Globus pallidus (tissue), 1 donor: ENCODE measurements around the gene PLXDC2.
A peak's percentile ranks its signal among the peaks of the same experiment; 100 is the strongest.
"Not testable (repeated sequence)": the region's sequence is repeated elsewhere in the genome, so short reads cannot be mapped to it uniquely, and the experiment has no call there.

Experiments used
- DNase-seq: peaks from one replicate; pipeline ENCODE4 v3.0.0-alpha.2; 2015; ENCODE audit warnings: low spot score

PLXDC2 gene

DNA sequence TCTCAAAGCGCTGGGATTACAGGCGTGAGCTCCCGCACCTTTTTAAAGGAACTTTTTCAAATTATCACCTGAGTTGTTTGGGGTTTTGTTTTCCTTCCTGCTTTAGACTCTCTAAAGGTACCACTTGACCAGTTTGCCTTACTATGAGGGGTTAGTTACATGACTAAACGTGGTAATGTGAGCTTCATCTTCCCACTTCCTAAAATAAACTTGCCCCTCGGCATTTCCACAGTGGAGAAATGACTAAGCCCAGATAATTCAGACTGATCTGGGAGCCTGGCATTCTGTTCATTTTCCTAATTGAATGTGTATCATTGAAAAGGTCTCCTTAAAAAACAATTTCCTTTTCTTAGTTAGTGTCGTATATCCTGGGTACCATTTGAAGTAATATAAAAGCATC is 163.4 kb downstream of the PLXDC2 start:
- no peak for DNase-seq

DNA sequence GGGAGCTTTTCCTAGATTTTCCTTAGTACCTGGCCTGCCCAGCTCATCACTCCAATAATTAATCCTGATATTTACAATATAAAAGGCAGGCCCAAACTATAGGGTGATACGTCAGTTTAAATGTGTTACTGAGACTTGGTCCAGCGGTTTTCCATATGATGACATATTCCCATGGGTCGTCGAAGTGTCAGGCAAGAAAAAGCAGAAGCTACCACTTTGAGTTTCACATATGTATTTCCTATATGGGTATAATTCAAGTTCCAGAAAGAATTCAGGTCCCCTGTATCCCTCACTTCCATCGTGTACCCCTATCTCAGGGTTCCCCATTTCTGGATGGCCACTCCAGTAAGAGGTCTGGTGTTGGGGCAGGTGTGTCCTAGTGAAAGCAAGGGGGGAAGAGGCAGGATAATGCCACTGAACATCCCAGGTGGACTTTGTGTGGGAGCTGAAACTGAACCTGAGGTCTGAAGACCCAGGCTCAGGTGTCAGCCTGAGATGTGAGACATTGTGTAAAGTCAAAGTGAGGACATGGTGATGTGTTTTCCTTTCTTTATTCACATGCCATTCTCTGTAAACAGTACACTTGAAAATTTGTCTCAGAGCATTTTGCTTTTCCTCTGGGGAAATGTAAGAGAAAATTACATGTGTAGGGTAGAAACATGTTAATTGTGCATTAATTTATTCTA is 167.8 kb downstream of the PLXDC2 start:
- no peak for DNase-seq

- DNase-seq: no peak
Observed at GRCh38 chr10:19985745-19986144, 169.5 kb downstream of the PLXDC2 start.

GRCh38 chr10:19986591-19986990 is 170.4 kb downstream of the PLXDC2 start:
- DNase-seq: no peak

DNA sequence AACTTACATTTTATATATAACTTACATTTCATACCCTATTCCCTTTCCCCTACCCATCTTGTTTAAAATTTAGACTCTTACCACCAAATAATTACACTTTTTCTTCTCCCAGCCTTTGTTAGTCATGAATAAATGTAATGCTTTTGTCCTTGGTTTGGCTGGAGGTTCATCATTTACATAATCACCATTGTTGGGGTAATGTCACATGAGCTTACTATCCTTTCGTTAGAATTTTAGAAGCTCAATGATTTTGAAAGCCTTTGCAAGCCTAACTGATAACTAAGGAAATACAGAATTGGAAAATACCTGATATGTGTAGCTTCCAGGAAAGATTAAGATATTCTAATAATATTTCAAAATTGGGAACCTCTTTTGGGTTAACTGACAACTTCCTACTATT is 171.7 kb downstream of the PLXDC2 start:
- DNase-seq: peak; percentile 76

DNA sequence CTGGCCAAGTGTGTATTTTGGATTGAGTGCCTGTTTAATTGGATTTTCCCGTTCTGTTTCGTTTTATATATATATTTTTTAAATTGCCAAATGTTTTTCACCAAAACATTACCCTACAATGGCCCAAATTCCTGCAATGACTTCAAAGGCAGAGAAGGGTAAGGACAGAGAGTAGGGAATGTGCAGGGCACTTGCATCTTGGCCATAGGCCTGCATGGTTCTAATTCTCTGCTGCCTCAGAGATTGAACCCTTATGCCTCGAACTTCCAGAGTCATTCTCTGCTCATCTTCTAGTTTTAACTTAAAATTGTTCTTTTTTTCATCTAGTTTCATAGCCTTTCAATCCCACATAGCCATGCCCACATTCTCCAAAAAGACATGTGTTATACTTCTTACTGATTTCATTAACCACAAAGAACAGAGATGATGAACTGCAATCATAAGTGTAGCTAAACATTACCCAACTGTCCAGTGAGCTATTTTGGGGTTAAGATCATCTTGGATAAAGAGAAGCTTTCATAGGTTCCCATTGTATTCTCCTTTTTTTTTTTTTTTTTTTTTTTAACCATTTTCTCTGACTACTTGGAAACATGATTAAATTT is 177.6 kb downstream of the PLXDC2 start:
- no peak for DNase-seq

GRCh38 chr10:19998482-19998881 is 182.2 kb downstream of the PLXDC2 start:
- no peak for DNase-seq

DNA sequence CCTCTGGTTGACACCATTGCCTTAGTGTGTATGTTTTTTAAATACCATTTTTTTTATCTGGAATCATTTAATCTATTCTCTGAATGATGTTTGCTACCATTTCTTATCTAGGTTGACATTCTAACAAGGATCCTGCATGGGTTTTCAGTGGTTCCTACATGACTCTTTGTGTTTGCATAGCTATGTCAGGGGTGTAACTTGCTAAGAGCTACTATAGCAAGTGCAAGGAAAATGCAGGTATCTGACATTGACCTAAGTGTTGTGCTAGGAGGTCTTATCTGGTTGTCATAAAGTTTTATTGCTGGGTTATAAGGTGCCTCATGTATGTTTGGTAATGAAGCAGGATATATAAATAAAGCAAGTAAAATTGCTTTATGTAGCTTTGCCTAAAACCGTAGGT is 183.2 kb downstream of the PLXDC2 start:
- no peak for DNase-seq

- DNase-seq: not testable (repeated sequence)
Observed at GRCh38 chr10:20002026-20002425, 185.8 kb downstream of the PLXDC2 start.

DNA sequence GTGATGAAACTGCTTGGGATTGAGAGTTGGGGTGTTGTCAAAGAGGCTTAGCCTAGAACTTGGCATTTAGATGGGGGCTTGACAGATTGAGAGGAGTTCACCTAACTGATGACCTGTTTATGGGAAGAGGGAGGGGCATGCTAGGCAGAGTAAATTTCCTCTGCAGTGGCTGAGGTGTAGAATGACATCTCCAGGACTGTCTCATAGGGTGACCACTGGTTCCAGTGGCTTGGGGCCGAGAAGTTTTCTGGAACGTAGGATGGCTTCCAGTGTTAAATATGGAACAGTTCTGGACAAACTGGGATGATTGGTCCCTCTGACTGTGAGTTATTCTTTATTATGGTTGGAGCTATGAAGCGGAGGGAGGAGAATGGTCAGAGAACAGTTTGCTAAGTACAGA is 186.4 kb downstream of the PLXDC2 start:
- DNase-seq: no peak

DNA sequence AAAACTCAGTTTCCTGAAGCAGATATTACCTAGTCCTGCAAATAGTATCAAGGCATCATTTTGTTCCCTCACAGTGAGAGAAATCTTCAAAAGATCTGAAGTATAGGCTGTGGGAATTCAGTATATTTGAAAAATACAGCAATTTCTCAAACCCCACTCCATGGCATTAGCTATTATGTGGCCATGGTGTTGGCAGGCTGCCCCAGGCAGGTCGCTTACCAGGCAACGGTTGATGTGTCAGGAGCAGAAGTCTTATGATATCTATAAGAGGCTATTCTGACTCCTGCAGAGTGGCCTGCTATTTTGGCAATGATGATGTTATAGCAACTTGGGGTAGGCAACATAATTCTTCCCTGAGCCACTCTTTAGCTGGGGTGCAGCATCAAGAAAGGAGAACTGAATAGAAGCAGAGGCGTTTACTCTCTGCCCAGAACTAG is 187.9 kb downstream of the PLXDC2 start:
- DNase-seq: peak; percentile 56

DNA sequence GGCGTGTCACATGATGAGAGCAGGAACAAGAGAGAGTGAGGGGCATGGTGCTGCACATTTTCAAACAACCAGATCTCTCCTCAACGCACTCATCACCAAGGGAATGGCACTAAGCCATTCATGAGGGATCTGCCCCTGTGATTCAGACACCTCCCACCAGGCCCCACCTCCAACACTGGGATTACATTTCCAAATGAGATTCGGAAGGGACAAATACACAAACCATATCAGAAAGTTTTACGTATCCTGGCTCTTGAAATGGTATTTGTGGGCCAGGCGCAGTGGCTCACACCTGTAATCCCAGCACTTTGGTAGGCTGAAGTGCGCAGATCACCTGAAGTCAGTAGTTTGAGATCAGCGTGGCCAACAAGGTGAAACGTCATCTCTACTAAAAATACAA is 189.4 kb downstream of the PLXDC2 start:
- no peak for DNase-seq

GRCh38 chr10:20006169-20006870 is 190.1 kb downstream of the PLXDC2 start:
- peak; percentile 83 for DNase-seq

- no peak for DNase-seq
Observed at GRCh38 chr10:20007426-20007825, 191.2 kb downstream of the PLXDC2 start.

DNA sequence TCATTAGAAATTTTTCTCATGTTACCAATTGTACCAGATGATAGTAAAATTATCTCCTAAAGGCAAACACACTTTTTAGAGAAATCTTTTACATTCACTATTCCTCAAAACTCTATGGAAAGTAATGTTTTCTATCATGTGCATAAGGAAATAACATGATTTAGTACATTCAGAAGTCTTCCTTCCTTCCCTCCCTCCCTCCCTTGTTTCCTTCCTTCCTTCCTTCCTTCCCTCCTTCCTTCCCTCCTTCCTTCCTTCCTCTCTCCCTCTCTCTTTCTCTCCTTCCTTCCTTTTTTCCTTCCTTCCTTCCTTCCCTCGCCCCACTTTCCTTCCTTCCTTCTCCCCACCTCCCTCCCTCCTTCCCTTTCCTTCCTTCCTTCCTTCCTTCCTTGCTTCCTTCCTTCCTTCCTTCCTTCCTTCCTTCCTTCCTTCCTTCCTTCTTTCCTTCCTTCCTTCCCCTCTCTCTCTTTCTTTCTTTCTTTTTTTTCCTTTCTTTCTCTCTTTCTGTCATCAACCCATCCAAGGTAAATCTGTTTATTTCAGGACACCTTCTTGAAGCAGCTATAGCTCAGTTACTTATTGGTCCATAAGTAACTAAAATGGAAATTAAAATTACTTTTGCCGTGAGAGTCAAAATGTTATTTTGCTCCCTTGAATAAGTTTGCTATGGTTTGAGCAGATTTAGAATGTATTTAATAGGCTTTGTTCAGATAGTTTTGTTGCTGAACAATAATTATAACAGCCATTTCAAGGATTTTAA is 197.9 kb downstream of the PLXDC2 start:
- no peak for DNase-seq

DNA sequence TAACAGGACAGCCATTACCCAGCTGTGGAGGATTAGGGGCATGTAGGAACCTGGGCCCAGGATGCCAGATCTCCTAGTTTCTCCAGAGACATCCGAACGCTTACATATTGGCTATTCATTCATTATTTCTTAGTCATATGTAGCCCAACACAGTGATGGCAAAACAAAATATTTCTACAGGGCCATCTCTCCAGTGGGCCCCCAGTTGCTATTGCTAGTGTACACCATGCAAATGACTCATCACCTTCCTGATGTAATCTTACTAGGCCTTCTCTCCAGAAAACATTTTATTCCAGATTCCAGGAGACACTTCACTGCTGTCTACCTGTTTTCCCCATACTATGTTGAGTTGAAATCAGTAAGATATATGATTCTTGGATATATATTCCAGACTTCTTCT is 201.7 kb downstream of the PLXDC2 start:
- DNase-seq: no peak

GRCh38 chr10:20020677-20021076 is 204.4 kb downstream of the PLXDC2 start:
- no peak for DNase-seq

GRCh38 chr10:20029523-20029922 is 213.3 kb downstream of the PLXDC2 start:
- no peak for DNase-seq

GRCh38 chr10:20033476-20033875 is 217.2 kb downstream of the PLXDC2 start:
- DNase-seq: no peak

DNA sequence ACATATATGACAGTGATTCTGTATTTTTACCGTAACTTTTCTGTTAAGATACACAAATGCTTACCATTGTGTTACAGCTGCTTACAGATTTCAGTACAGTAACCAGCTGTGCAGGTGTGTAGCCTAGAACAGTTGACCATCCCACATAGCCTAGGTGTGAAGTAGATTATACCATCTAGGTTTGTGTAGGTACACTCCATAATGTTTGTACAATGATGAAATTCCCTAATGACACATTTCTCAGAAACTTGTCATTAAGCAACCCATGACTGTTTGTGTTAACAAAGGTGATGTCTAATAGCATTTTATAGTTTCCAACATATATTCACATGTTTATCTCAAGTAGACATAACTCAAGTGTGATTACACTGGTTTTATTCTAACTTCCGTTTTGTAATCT is 218.5 kb downstream of the PLXDC2 start:
- no peak for DNase-seq

DNA sequence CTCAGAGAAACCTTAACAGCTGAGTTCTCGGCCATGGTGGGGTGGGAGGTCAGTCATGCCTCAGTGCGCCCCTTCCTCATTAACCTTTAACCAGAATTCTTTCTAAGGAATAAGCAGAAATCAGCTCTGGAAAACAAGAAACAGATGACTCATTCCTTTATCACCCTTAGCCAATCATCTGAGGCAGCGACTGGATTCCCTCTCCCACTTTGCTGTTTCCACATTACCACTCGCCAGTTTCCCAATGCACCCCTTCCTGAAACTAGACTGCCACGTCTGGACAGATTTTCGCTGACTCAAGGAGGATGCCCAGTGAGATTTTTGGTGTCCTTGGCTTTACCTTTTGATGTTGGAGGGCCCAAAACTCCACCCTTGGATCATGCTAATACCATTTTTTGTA is 223.8 kb downstream of the PLXDC2 start:
- DNase-seq: no peak

DNA sequence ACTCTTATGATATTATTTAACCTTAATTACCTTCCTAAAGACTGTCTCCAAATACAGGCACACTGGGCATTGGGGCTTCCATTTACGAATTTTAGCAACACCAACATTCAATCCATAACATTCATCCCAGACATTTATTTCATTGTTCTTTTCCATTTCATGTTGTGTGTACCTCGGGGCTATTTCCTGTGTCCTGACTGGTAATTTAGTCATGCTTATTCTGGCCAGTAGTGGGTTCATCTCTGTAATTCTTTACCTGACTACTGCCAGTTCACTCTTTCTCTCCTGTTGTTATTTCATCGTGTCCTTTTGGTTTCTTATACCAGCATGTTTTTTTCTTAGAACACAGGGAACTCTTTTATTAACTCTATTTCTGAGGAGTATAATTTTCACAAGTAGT is 225.7 kb downstream of the PLXDC2 start:
- no peak for DNase-seq

DNA sequence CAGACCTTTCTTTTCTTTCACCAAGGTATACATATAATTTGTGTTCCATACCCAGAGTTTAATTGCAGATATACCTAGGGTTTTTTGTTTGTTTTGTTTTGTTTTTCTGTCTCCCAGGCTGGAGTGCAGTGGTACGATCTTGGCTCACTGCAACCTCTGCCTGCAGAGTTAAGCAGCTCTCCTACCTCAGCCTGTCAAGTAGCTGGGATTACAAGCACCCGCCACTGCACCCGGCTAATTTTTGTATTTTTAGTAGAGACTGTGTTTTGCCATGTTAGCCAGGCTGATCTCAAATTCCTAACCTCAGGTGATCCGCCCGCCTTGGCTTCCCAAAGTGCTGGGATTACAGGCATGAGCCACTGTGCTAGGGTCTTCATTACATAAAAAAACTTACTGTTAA is 228.9 kb downstream of the PLXDC2 start:
- DNase-seq: not testable (repeated sequence)
